WTC11 (cell line): ENCODE measurements around the gene ALPK1.
"Not testable (repeated sequence)": the region's sequence is repeated elsewhere in the genome, so short reads cannot be mapped to it uniquely, and the experiment has no call there.

Source experiments
- ATF2 ChIP-seq: sonication (generic); formaldehyde crosslinking; IDR thresholded peaks from 2 replicates; pipeline ENCODE4 v1.8.1; 2022; ENCODE audit warnings: low read depth, missing genetic modification reagents, borderline replicate concordance
- CTCF ChIP-seq: fragments of 200-600 bp; IDR thresholded peaks from 2 replicates; pipeline ENCODE4 v1.8.0; 2022; ENCODE audit warnings: antibody characterized with exemption
- E2F1 ChIP-seq: sonication (generic); formaldehyde crosslinking; IDR thresholded peaks from 2 replicates; pipeline ENCODE4 v1.8.0; 2022; ENCODE audit warnings: mild to moderate bottlenecking, missing genetic modification reagents
- E2F4 ChIP-seq: sonication (generic); formaldehyde crosslinking; IDR thresholded peaks from 2 replicates; pipeline ENCODE4 v1.8.1; 2022; ENCODE audit warnings: low read depth, mild to moderate bottlenecking, moderate library complexity, missing genetic modification reagents, borderline replicate concordance
- GABPB1 ChIP-seq: sonication (generic); formaldehyde crosslinking; IDR thresholded peaks from 2 replicates; pipeline ENCODE4 v1.8.1; 2023; ENCODE audit warnings: mild to moderate bottlenecking, missing genetic modification reagents
- NFATC4 ChIP-seq: fragments of 250-450 bp; sonication (Bioruptor Pico); IDR thresholded peaks from 2 replicates; pipeline ENCODE4 v1.9.0; 2021; ENCODE audit warnings: mild to moderate bottlenecking
- RELA ChIP-seq: sonication (generic); formaldehyde crosslinking; IDR thresholded peaks from 2 replicates; pipeline ENCODE4 v1.8.1; 2022; ENCODE audit warnings: missing genetic modification reagents, mild to moderate bottlenecking, borderline replicate concordance
- SP1 ChIP-seq: sonication (generic); formaldehyde crosslinking; conservative IDR thresholded peaks from 2 replicates; pipeline ENCODE4 v1.8.1; 2022; ENCODE audit warnings: missing genetic modification reagents
- TEAD4 ChIP-seq: sonication (generic); formaldehyde crosslinking; IDR thresholded peaks from 2 replicates; pipeline ENCODE4 v1.8.0; 2022; ENCODE audit warnings: mild to moderate bottlenecking, missing genetic modification reagents
- USF2 ChIP-seq: sonication (generic); formaldehyde crosslinking; IDR thresholded peaks from 2 replicates; pipeline ENCODE4 v1.8.1; 2023; ENCODE audit warnings: mild to moderate bottlenecking, missing genetic modification reagents, moderate library complexity
- ZNF232 ChIP-seq: sonication (generic); formaldehyde crosslinking; IDR thresholded peaks from 2 replicates; pipeline ENCODE4 v1.8.0; 2022; ENCODE audit warnings: mild to moderate bottlenecking, missing genetic modification reagents
- ZNF416 ChIP-seq: fragments of 250-450 bp; sonication (Bioruptor Pico); IDR thresholded peaks from 2 replicates; pipeline ENCODE4 v1.9.0; 2021; ENCODE audit warnings: mild to moderate bottlenecking, inconsistent platforms

GRCh38 chr4:112442226-112442625 is 145.1 kb downstream of the ALPK1 start:
- TF ChIP-seq CTCF; ZNF416 (CRISPR knock-in tag); GABPB1; SP1 (CRISPR knock-in tag); NFATC4 (CRISPR knock-in tag); ZNF232 (CRISPR knock-in tag); TEAD4 (CRISPR knock-in tag); E2F1; USF2 (CRISPR knock-in tag); RELA (CRISPR knock-in tag); ATF2 (CRISPR knock-in tag); E2F4 (CRISPR knock-in tag): not testable (repeated sequence)
